KG1 (cell line): Measurements from ENCODE around the gene HOXD10.

ENCODE experiments used
- DNase-seq: peaks from one replicate; lab custom pipeline; 2025; lab: John Stamatoyannopoulos, UW

Gene HOXD10

GRCh38 chr2:176136374-176137251, 20.0 kb downstream of the HOXD10 start:
- no peak for DNase-seq

GRCh38 chr2:176137252-176137580, 20.6 kb downstream of the HOXD10 start:
- no peak for DNase-seq

- no peak for DNase-seq
Measured at GRCh38 chr2:176137906-176138305, 21.3 kb downstream of the HOXD10 start.

GRCh38 chr2:176138526-176138922, 21.9 kb downstream of the HOXD10 start:
- DNase-seq = no peak

- DNase-seq = no peak
Measured at GRCh38 chr2:176138923-176139660, 22.5 kb downstream of the HOXD10 start.

- no peak for DNase-seq
Measured at GRCh38 chr2:176139661-176140512, 23.3 kb downstream of the HOXD10 start.

- DNase-seq = peak; percentile 67
Measured at GRCh38 chr2:176140513-176141317, 24.1 kb downstream of the HOXD10 start.

- DNase-seq = no peak
Measured at GRCh38 chr2:176142281-176142680, 25.7 kb downstream of the HOXD10 start.

GRCh38 chr2:176145085-176145969, 28.7 kb downstream of the HOXD10 start:
- DNase-seq = no peak

GRCh38 chr2:176146101-176146500, 29.5 kb downstream of the HOXD10 start:
- DNase-seq = no peak

GRCh38 chr2:176146645-176147044, 30.1 kb downstream of the HOXD10 start:
- no peak for DNase-seq

- DNase-seq = no peak
Measured at GRCh38 chr2:176147210-176147799, 30.7 kb downstream of the HOXD10 start.

GRCh38 chr2:176147800-176148496, 31.4 kb downstream of the HOXD10 start:
- no peak for DNase-seq

- no peak for DNase-seq
Measured at GRCh38 chr2:176148751-176149421, 32.3 kb downstream of the HOXD10 start.

GRCh38 chr2:176149481-176149938, 32.9 kb downstream of the HOXD10 start:
- no peak for DNase-seq

- no peak for DNase-seq
Measured at GRCh38 chr2:176149939-176150583, 33.5 kb downstream of the HOXD10 start.

GRCh38 chr2:176150584-176151441, 34.2 kb downstream of the HOXD10 start:
- DNase-seq = no peak
